GM19328 (cell line): Measurements from ENCODE around the gene CSAD.
"Not testable (repeated sequence)": the region's sequence is repeated elsewhere in the genome, so short reads cannot be mapped to it uniquely, and the experiment has no call there.

Experiments used
- ATAC-seq: cut with Tn5 transposase; IDR thresholded peaks from one replicate; pipeline ENCODE4 v1.9.1; 2021; ENCODE audit warnings: mild to moderate bottlenecking, moderate library complexity; ENCODE audit not compliant: unreplicated experiment

Gene CSAD

GRCh38 chr12:53218551-53219291 lies 38.0 kb upstream of the CSAD start:
- ATAC-seq, result no peak

DNA sequence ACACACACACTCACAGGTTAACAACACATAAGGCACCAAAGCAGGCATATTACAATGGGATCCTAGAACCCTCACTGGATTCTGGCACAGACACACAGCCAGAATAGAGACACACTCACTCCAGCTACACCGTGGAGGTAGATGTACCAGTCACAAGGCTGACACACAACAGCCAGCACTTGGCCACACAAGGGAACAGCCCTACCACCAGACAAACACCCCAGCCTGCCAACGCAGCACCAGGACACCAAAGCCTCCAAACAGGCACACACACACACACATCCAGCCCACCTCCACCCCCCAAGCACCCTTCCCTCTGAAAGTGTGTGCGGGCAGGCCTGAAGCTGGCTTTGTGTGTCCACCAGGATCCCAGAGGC lies 37.2 kb upstream of the CSAD start:
- no peak for ATAC-seq

DNA sequence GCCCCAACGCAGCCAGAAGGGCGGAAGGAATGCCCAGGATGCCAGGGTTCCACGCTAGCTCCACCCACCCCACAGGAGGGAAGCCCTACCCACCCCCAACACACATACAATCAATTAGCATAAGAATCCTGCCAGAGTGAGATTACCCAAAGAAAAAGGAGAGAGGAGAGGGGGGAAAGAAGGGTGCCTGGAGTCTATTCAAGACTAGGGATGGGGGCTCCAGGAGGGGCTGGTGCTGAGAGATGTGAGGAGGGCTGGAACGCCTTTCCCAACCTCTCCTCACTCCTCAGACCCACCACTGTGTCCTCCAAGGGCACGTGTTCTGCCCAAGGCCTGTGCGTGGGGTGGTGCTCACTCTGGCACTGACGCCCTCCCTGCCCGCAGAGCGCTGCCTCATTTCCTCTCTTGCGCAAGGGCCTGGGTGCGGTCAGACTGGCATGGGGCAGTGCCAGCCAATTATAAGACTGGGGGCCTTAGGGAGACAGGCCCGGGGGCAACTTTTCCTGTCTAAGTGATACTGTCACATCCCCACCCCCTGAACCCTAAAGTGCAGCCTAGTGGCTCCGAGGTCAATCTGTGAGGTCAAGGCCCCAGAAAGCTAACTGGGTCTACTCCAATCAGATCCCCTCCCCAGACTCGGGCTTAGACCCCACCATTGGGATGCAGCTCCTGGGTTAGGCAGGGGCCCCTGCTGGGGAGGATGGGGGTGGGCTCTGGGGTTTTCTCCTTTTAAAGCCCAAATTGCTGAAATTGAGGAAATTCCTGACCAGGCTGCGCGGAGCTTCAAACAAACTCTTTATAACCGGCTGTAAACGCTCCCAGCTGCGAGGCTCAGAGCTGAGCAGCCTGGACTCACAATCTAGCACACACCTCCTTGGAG lies 36.6 kb upstream of the CSAD start:
- no peak for ATAC-seq

DNA sequence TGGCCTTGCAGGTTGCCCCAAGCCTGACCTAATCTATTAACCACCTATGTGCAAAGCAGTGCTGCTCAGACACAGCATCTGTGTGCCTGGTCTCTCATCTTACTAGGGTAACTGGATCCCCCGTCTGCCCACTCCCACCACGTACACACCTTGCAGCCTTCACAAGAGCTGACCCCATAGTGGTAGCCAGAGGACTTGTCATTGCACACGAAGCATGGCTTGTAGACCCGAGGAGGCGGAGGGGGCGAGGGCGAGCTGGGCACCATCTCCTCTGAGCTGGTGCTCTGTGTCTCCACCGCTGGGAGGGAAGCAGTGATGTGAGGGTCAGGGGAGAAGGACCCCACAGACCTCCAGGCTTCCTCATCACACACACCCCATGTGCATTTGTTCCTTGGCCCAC lies 34.8 kb upstream of the CSAD start:
- no peak for ATAC-seq

DNA sequence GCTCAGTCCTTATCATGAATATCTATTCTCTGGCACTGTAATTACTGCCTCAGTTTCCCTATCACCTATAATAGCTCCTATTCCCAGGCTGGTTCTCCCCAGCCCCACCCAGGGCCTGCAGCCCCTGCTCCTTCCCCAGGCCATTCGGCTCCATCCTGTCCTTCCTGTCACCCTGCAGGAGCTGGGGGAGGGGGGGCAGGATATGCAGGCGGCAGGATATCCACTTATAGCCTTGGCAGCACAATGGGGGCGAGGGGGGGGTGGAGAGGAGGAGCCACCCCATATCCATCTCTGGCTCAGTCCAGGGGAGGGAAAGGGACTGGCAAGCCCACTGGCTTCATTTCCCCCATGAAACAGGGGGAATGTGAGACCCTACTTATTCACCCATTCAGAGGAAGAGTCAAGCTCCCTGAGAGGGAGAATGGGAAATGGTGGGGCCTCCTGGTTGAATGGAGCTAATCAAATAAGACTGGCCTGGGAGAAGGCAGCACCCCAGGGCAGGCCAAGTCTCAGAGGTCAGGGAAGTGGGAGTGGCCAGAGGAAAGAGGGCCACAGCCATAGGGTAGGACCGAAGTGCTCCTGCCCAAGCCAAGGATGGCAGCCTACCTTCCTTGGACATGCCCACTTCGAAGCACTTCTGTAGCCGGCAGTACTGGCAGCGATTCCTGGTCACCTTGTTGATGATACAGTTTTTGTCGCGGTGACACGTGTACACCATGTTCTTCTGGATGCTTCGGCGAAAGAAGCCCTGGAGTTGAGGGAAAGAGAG lies 34.1 kb upstream of the CSAD start:
- no peak for ATAC-seq

- ATAC-seq, result no peak
Observed at GRCh38 chr12:53214221-53214620, 33.5 kb upstream of the CSAD start.

GRCh38 chr12:53213348-53213747 lies 32.6 kb upstream of the CSAD start:
- ATAC-seq, result no peak

DNA sequence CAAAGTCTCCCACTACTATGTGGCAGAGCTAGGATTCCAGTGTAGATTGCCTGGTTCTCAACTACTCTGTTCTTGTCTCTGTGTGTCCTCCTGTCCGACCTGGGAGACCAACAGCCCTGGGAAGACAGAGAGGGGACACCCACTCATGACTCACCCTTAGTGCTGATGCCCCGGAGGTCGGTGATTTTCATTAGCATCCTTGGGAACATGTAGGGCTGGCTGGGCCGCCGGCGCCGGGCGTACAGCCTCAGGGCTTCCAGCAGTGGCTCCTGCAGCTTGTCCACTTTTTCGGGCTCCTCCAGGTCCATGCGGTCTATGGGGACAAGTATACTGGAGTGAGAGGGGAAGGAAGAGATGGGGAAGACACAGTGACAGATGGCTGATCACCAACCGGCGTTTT lies 32.2 kb upstream of the CSAD start:
- no peak for ATAC-seq

DNA sequence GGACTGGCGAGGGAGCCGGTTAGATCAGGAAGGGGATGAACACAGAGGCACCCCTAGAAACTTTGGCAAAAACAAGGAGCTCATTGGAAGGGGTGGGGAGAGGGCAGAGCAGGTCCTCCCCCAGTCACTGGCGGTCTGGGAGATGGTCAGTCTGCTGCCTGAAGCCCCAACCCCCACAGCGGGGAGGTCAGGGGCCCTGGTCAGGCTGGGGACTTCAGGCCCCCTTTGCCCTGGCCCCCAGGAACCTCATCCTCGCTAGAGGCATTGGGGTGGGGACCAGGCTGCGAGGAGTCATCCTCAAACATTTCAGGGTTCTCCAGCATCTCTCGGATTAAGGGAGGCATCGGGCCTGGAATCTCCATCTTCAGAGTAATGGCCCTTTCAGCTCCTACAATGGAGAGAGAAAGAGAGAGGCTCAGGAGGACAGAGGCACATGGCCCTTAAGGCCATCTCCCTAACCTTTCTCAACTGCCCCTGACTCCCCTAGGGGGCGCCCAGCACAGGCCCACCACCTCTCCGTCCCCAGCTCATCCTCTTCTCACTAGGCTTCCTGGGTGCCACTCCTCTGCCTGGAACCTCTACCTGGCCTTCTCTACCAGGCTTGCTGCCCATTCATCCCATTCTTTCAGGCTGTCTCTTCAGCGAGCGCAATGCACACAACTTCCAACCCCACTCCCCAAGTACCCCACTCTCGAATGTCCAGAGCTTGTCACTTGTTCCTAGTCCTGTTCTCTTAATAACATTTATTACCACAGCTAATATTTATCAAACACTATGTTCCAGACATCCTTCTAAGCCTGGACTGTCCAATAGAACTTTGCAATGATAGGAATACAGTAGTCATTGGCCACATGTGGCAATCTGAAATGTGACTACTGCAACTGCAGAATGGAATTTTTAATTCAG lies 31.0 kb upstream of the CSAD start:
- no peak for ATAC-seq

GRCh38 chr12:53210843-53211242 lies 30.1 kb upstream of the CSAD start:
- ATAC-seq, result no peak

DNA sequence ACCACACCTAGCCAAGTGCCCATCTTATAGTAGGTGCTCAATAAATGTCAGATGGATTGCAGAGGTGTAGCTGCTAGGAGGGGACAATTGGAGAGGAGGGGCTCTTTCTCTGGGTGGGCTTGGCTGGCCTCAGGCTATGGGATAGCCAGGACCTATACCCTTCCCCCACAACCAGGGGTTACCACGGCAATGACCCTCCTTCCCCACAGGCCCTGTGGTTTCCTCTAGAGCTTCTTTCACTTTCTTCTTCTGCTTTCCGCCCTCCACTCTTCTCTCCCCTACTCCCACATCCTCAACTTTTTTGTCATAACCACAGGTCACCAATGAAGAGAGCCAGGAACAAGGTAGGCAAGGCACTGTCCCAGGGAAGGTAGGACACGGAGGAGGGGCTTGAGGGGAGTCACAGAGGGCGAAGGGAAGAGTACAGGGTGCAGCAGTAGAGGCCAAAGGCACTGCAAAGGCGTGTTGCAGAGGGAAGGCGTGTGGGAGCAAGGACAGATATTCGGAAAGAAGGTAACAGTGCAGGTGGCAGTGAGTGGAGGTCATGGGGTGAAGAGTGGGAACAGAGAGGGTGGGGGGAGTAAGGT lies 28.2 kb upstream of the CSAD start:
- no peak for ATAC-seq

DNA sequence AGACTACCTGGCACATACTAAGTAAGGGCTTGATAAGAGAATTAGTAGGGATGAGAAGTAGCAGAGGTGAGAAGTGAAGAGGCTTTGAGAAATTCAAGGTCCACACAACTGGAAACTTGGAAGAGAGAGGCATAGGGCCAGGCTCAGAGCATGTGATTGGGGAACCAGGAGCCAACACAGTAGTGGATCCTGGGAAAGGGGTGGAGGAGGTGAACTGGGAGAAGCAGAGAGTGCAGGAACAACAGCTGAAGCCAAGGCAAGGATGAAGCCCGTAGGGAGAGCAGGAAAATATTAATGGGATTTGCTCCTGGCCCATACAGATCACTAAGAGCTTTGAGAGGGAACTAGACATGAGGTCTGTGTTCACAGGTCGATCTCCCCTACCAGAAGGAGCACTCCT lies 27.7 kb upstream of the CSAD start:
- ATAC-seq, result no peak

DNA sequence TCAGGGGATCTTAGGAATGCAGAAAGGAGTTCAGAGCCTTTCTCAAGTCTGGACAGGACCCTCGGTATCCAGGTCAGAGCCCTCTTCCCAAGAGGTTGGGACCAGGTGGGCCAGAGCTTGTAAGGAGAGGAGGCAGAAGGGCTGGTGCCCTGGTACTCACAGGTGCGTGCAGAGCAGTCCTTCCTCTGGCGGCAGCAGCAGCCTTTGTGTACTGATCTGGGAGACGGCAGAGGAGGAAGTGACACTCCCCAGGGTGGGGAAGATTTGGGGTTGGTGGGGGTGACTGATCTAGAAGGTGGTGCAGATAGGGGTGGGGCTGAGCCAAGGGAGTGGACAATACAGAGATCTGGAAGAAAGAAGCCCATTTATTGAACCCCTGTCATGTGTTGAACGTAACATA lies 26.3 kb upstream of the CSAD start, which contains the start of gene ITGB7:
Gene ITGB7, minus strand, starts transcription at position 210 of the 400 bp plus-strand sequence. CDS start 6,808 bp downstream, outside the sequence.
- ATAC-seq, result peak; percentile 50

GRCh38 chr12:53205747-53206419 lies 25.2 kb upstream of the CSAD start:
- ATAC-seq, result peak; percentile 51

DNA sequence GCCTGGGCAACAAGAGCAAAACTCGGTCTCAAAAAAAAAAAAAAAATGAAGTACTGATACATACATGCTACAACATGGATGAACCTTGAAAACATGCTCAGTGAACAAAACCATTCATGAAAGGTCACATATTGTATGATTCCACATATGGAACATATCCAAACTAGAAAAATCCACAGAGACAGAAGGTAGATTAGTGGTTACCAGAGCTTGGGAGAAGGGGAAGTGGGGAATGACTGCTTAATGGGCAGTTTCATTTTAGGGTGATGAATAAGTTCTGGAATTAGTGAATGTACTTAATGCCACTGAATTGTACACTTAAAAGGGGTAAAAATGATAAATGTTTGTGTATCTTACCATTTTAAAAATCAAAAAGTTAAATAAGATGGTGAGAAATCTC lies 23.6 kb upstream of the CSAD start:
- no peak for ATAC-seq

DNA sequence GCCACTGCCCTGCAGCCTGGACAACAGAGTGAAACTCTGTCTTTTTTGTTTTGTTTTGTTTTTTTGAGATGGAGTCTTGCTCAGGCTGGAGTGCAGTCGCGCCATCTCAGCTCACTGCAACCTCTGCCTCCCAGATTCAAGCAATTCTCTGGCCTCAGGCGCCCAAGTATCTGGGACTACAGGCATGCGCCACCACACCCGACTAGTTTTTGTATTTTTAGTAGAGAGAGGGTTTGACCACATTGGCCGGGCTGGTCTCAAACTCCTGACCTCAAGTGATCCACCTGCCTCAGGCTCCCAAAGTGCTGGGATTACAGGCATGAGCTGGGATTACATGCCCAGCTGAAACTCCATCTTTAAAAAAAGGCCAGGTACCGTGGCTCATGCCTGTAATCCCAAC lies 21.6 kb upstream of the CSAD start:
- ATAC-seq, result not testable (repeated sequence)

DNA sequence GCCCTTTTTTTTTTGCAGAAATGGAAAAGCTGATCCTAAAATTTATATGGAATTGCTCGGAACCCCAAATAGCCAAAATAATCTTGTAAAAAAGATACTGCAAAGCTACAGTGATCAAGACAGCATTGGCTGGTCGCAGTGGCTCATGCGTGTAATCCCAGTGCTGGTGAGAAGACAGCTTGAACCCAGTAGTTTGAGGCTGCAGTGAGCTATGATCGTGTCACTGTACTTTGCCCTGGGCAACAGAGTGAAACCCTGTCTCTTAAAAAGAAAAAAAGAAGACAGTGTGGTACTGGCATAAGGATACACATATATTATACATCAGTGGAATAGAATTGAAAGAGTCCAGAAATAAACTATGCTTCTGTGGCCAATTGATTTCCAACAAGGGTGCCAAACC lies 20.9 kb upstream of the CSAD start:
- no peak for ATAC-seq

DNA sequence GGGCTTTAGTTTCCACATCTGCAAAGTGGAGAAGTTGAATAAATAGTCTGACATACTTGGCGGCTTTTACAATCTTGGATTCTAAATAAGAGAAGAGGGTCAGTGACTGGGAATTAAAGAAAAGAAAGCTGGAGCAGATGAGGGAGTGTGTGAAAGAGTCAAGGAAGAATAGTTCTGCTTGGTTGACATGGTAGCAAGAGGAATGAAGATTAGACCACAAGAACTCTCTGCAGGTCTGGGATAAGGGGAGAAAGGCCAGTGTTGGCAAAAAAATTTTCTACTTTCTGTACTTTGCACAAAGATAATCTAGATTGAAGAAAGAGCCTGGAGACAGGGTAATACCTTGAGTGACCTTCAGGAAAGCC lies 20.4 kb upstream of the CSAD start:
- ATAC-seq, result no peak

GRCh38 chr12:53200458-53201176 lies 19.9 kb upstream of the CSAD start:
- ATAC-seq, result peak; percentile 58
